NT2/D1 (cell line): Measurements from ENCODE around the gene NLN.

Source experiments
- SUZ12 ChIP-seq: IDR thresholded peaks from 2 replicates; pipeline ENCODE4 v1.6.1; 2011; ENCODE audit not compliant: insufficient read length, insufficient read depth; ENCODE audit errors: extremely low read depth
- YY1 ChIP-seq: IDR thresholded peaks from 2 replicates; pipeline ENCODE4 v1.6.1; 2011; ENCODE audit not compliant: insufficient read length, insufficient read depth
- ZNF274 ChIP-seq: IDR thresholded peaks from 2 replicates; pipeline ENCODE4 v1.6.1; 2011; ENCODE audit warnings: mild to moderate bottlenecking, low read depth, low read length

DNA sequence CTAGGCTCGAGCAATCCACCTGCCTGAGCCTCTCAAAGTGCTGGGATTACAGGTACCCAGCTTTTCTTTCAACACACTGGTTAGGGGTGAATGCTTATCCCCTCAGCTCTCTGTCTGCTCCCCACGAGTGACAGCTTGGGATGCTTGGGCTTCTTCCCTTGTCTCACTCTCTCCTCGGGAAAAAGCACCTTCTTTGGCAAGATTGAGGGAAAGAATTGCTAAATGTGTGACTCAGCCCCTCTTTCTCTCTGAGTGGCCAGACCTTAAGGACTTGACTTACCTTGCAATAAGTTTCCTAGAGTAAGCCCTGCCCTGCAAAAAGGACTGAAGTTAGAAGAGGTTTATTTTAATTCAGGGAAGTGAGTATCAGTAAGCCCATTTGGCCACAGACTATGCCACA lies 136.3 kb downstream of the NLN start:
- TF ChIP-seq YY1 (no peak), ZNF274 (no peak), SUZ12 (no peak)
